Bronchial epithelial cell (primary cell): ENCODE data around the gene PHLDB1. TPM values are rescaled to one million over a fixed set of nuclear protein-coding genes. Genes with fewer than 3 reads are reported as not detected.
"Not testable (repeated sequence)": the region's sequence is repeated elsewhere in the genome, so short reads cannot be mapped to it uniquely, and the experiment has no call there.

Experiments
- DNase-seq: peaks from one replicate; pipeline ENCODE4 v3.0.0-alpha.2; 2010; ENCODE audit warnings: low read depth
- FAIRE-seq: peaks from 2 replicates; lab custom pipeline; 2011; peaks lifted over from hg19 to GRCh38; lab: Jason Lieb, UNC
- H3K27me3 ChIP-seq: 2 replicates; pipeline ENCODE4 v1.5.1; 2011; ENCODE audit warnings: low read length; ENCODE audit not compliant: control insufficient read depth, insufficient read depth
- H3K36me3 ChIP-seq: 2 replicates; pipeline ENCODE4 v1.5.1; 2011; ENCODE audit warnings: low read length; ENCODE audit not compliant: control insufficient read depth, insufficient read depth
- H3K4me3 ChIP-seq: 2 replicates; pipeline ENCODE4 v1.5.1; 2011; ENCODE audit warnings: mild to moderate bottlenecking, low read depth, low read length, control low read depth
- CTCF ChIP-seq: IDR thresholded peaks from 2 replicates; pipeline ENCODE4 v1.5.1; 2011; ENCODE audit warnings: mild to moderate bottlenecking, moderate library complexity, low read length, control low read depth, inconsistent platforms; ENCODE audit not compliant: insufficient read depth, severe bottlenecking
- total RNA-seq: library from RNA; depleted of rRNA; stranded (reverse); fragments of >200 nt; gene quantifications from 2 replicates; pipeline ENCODE4 v1.2.1, GENCODE V29; 2014

PHLDB1 gene
- total RNA-seq, 1 donor from 2014 or later = 22.6 TPM

GRCh38 chr11:118572061-118572980 lies 35.1 kb upstream of the PHLDB1 start, which contains the start of gene ARCN1:
Gene ARCN1 (plus strand): TSS chr11:118572409. CDS start chr11:118572548, 139 bp downstream.
- no peak for FAIRE-seq

GRCh38 chr11:118572981-118573550 lies 34.3 kb upstream of the PHLDB1 start:
- no peak for FAIRE-seq
- peak overlapping the region; percentile 100 for H3K4me3 ChIP-seq
- no peaks in the 10 kb centered on the region for H3K27me3 ChIP-seq
- DNase-seq = peak; percentile 55
- H3K36me3 ChIP-seq = peaks cover 2% of the 10 kb centered on the region
- TF ChIP-seq CTCF = no peak

More at GRCh38 chr11:118572061-118572980, 35.1 kb upstream of the PHLDB1 start, which contains the start of gene ARCN1:
- no peak for TF ChIP-seq CTCF
- peak; percentile 46 for DNase-seq
- H3K4me3 ChIP-seq = peak within 1 kb of the TSS; percentile 100
- peaks cover 2% of the 10 kb centered on the region for H3K36me3 ChIP-seq
- no peaks in the 10 kb centered on the region for H3K27me3 ChIP-seq

GRCh38 chr11:118574636-118575035 lies 32.8 kb upstream of the PHLDB1 start:
- TF ChIP-seq CTCF = no peak

GRCh38 chr11:118577995-118578394 lies 29.4 kb upstream of the PHLDB1 start:
- not testable (repeated sequence) for DNase-seq, H3K27me3 ChIP-seq, H3K4me3 ChIP-seq, H3K36me3 ChIP-seq, FAIRE-seq

More at GRCh38 chr11:118574636-118575035, 32.8 kb upstream of the PHLDB1 start:
- no peaks in the 10 kb centered on the region for H3K27me3 ChIP-seq
- no peak for FAIRE-seq
- DNase-seq = no peak
- H3K4me3 ChIP-seq = no peak overlapping the region
- peaks cover 2% of the 10 kb centered on the region for H3K36me3 ChIP-seq

GRCh38 chr11:118581057-118581456 lies 26.4 kb upstream of the PHLDB1 start:
- DNase-seq (no peak), FAIRE-seq (no peak)
- H3K36me3 ChIP-seq = peaks cover 19% of the 10 kb centered on the region

More at GRCh38 chr11:118581057-118581456, 26.4 kb upstream of the PHLDB1 start:
- no peak for TF ChIP-seq CTCF
- no peak overlapping the region for H3K4me3 ChIP-seq
- H3K27me3 ChIP-seq = no peaks in the 10 kb centered on the region
